WTC11 (cell line): Measurements from ENCODE around the gene RLF. TPM values are rescaled to one million over a fixed set of nuclear protein-coding genes. Genes with fewer than 3 reads are reported as not detected.
A peak's percentile ranks its signal among the peaks of the same experiment; 100 is the strongest.

Experiments
- ATAC-seq: fragments of 200-7000 bp; cut with Tn5 transposase; 2 replicates; pipeline ENCODE4 v1.10.0; 2021; ENCODE audit warnings: mild to moderate bottlenecking, moderate library complexity
- CTCF ChIA-PET: fragments of 300-600 bp; sonication (Branson Sonifier 250); formaldehyde crosslinking; loops from one replicate; lab custom pipeline; 2021; ENCODE audit warnings: antibody characterized with exemption; lab: Charles Lee
- POLR2A ChIA-PET: fragments of 350-600 bp; sonication (Branson Sonifier 250); formaldehyde crosslinking; loops from one replicate; lab custom pipeline; 2021; ENCODE audit warnings: antibody characterized with exemption; lab: Charles Lee
- DNase-seq: peaks from one replicate; pipeline ENCODE4 v3.0.0; 2021; ENCODE audit warnings: low spot score
- H3K27ac Mint-ChIP-seq: 2 replicates; pipeline ENCODE4 v1.8.0; 2021; ENCODE audit warnings: mixed read lengths
- H3K27me3 Mint-ChIP-seq: 2 replicates; pipeline ENCODE4 v1.8.0; 2021; ENCODE audit warnings: low read depth, mild to moderate bottlenecking, moderate library complexity, mixed read lengths
- H3K36me3 Mint-ChIP-seq: 2 replicates; pipeline ENCODE4 v1.8.0; 2021; ENCODE audit warnings: mixed read lengths
- H3K4me1 Mint-ChIP-seq: 2 replicates; pipeline ENCODE4 v1.8.0; 2022; ENCODE audit warnings: mixed read lengths
- H3K4me3 Mint-ChIP-seq: 2 replicates; pipeline ENCODE4 v1.8.0; 2021; ENCODE audit warnings: mild to moderate bottlenecking, moderate library complexity, mixed read lengths
- H3K9me3 Mint-ChIP-seq: 2 replicates; pipeline ENCODE4 v1.8.0; 2021; ENCODE audit warnings: mixed read lengths
- ATF3 ChIP-seq: sonication (generic); formaldehyde crosslinking; conservative IDR thresholded peaks from 2 replicates; pipeline ENCODE4 v1.8.1; 2022; ENCODE audit warnings: mild to moderate bottlenecking, missing genetic modification reagents
- CREM ChIP-seq: sonication (generic); formaldehyde crosslinking; IDR thresholded peaks from 2 replicates; pipeline ENCODE4 v1.8.1; 2022; ENCODE audit warnings: mild to moderate bottlenecking, missing genetic modification reagents, moderate library complexity
- E2F4 ChIP-seq: sonication (generic); formaldehyde crosslinking; IDR thresholded peaks from 2 replicates; pipeline ENCODE4 v1.8.1; 2022; ENCODE audit warnings: low read depth, mild to moderate bottlenecking, moderate library complexity, missing genetic modification reagents, borderline replicate concordance
- EMX1 ChIP-seq: fragments of 250-450 bp; sonication (Bioruptor Pico); IDR thresholded peaks from 2 replicates; pipeline ENCODE4 v1.8.0; 2021; ENCODE audit warnings: mild to moderate bottlenecking
- ETV6 ChIP-seq: sonication (generic); formaldehyde crosslinking; IDR thresholded peaks from 2 replicates; pipeline ENCODE4 v1.8.1; 2022; ENCODE audit warnings: mild to moderate bottlenecking, missing genetic modification reagents
- GABPB1 ChIP-seq: sonication (generic); formaldehyde crosslinking; IDR thresholded peaks from 2 replicates; pipeline ENCODE4 v1.8.1; 2023; ENCODE audit warnings: mild to moderate bottlenecking, missing genetic modification reagents
- HMGXB4 ChIP-seq: sonication (generic); formaldehyde crosslinking; IDR thresholded peaks from 2 replicates; pipeline ENCODE4 v1.8.1; 2023; ENCODE audit warnings: mild to moderate bottlenecking, moderate library complexity, missing genetic modification reagents
- IRF1 ChIP-seq: sonication (generic); formaldehyde crosslinking; IDR thresholded peaks from 2 replicates; pipeline ENCODE4 v1.8.0; 2023; ENCODE audit warnings: missing genetic modification reagents
- JUN ChIP-seq: sonication (generic); formaldehyde crosslinking; IDR thresholded peaks from 2 replicates; pipeline ENCODE4 v1.8.0; 2023; ENCODE audit warnings: mild to moderate bottlenecking, missing genetic modification reagents
- MYBL2 ChIP-seq: sonication (generic); formaldehyde crosslinking; IDR thresholded peaks from 2 replicates; pipeline ENCODE4 v1.8.1; 2023; ENCODE audit warnings: mild to moderate bottlenecking, moderate library complexity, missing genetic modification reagents
- NFATC4 ChIP-seq: fragments of 250-450 bp; sonication (Bioruptor Pico); IDR thresholded peaks from 2 replicates; pipeline ENCODE4 v1.9.0; 2021; ENCODE audit warnings: mild to moderate bottlenecking
- PREB ChIP-seq: sonication (generic); formaldehyde crosslinking; IDR thresholded peaks from 2 replicates; pipeline ENCODE4 v1.8.1; 2022; ENCODE audit warnings: mild to moderate bottlenecking, missing genetic modification reagents, moderate library complexity, borderline replicate concordance
- TEAD4 ChIP-seq: sonication (generic); formaldehyde crosslinking; IDR thresholded peaks from 2 replicates; pipeline ENCODE4 v1.8.0; 2022; ENCODE audit warnings: mild to moderate bottlenecking, missing genetic modification reagents
- TP53 ChIP-seq: sonication (generic); formaldehyde crosslinking; IDR thresholded peaks from 2 replicates; pipeline ENCODE4 v1.8.1; 2023; ENCODE audit warnings: mild to moderate bottlenecking, missing genetic modification reagents
- ZBTB21 ChIP-seq: sonication (generic); formaldehyde crosslinking; IDR thresholded peaks from 2 replicates; pipeline ENCODE4 v1.8.1; 2023; ENCODE audit warnings: mild to moderate bottlenecking, missing genetic modification reagents, borderline replicate concordance
- ZNF138 ChIP-seq: sonication (generic); formaldehyde crosslinking; conservative IDR thresholded peaks from 2 replicates; pipeline ENCODE4 v1.8.1; 2022; ENCODE audit warnings: mild to moderate bottlenecking, moderate library complexity, missing genetic modification reagents
- ZNF232 ChIP-seq: sonication (generic); formaldehyde crosslinking; IDR thresholded peaks from 2 replicates; pipeline ENCODE4 v1.8.0; 2022; ENCODE audit warnings: mild to moderate bottlenecking, missing genetic modification reagents
- ZNF281 ChIP-seq: sonication (generic); formaldehyde crosslinking; IDR thresholded peaks from 2 replicates; pipeline ENCODE4 v1.8.0; 2023; ENCODE audit warnings: mild to moderate bottlenecking, missing genetic modification reagents
- ZNF396 ChIP-seq: fragments of 250-450 bp; sonication (Bioruptor Pico); IDR thresholded peaks from 2 replicates; pipeline ENCODE4 v1.8.0; 2021; ENCODE audit warnings: mild to moderate bottlenecking, moderate library complexity, borderline replicate concordance
- total RNA-seq: library from RNA; stranded (reverse); gene quantifications from 3 replicates; pipeline ENCODE4 v1.2.3, GENCODE V29; 2021
- TF ChIP-seq, protein P1 (sequence below): sonication (generic); formaldehyde crosslinking; IDR thresholded peaks from 2 replicates; pipeline ENCODE4 v1.8.0; 2022; ENCODE audit warnings: mild to moderate bottlenecking, missing genetic modification reagents
- TF ChIP-seq, protein P2 (sequence below): sonication (generic); formaldehyde crosslinking; IDR thresholded peaks from 2 replicates; pipeline ENCODE4 v1.8.1; 2022; ENCODE audit warnings: low read depth, missing genetic modification reagents, borderline replicate concordance
- TF ChIP-seq, protein P3 (sequence below): sonication (generic); formaldehyde crosslinking; IDR thresholded peaks from 2 replicates; pipeline ENCODE4 v1.8.0; 2022; ENCODE audit warnings: mild to moderate bottlenecking, missing genetic modification reagents

The RLF gene
- total RNA-seq, 1 experiment from 2014 or later = 18.5 TPM

DNA sequence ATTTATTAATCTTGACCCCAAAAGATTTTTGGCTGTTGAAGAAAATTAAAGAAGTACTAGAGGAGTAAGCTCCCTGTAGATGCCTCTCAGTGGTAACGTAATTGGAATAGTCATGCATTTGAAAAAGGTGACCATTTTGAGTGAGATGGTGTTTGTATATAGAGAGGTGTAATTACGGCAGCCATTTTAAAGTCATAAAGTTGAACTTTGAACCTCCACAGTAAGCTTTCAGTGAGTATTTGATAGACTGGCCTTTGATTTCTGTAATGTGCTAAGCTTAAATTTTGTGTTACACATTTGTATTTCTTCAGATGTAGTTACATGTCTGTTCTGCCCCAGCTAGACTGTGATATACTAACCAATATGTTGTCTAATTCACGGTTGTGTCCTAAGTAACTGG lies 65.0 kb downstream of the RLF start:
- Mint-ChIP-seq H3K27me3 (no peaks in the 10 kb centered on the region), H3K27ac (peak overlapping the region; percentile 74; the same call in 1 of the 2 replicates), H3K9me3 (no peaks in the 10 kb centered on the region), H3K4me3 (no peak overlapping the region), H3K4me1 (no peaks in the 10 kb centered on the region), H3K36me3 (peaks cover 15% of the 10 kb centered on the region)
- no peak for DNase-seq
- ATAC-seq = no peak
- TF ChIP-seq EMX1 = no peak
- CTCF ChIA-PET = interaction anchor here (1.2 to 2.9 kb wide), 4 partner anchors 82 to 112 kb away, joined by 4 to 16 read pairs (median 6); no protein-coding TSS in a partner anchor
- POLR2A ChIA-PET = interaction anchor here (0.6 kb wide), 1 partner anchor 138 kb away, joined by 3 read pairs; no protein-coding TSS in a partner anchor

DNA sequence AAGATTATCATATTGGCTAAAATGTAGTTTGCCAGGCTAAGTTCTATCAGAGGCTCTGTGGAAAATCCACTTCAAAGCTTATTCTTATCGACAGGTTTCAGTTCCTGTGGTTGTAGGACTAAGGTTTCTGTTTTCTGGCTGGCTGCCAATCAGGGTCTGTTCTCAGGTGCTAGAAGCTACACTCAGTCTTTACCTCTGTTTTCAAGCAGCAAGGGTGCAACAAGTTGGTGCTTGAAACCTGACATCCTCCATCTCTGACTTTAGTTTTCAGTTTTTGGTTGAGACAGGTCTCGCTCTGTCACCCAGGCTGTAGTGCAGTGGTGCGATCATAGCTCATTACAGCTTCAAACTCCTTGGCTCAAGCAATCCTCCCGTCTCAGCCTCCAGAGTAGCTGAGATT lies 71.3 kb downstream of the RLF start:
- Mint-ChIP-seq H3K4me1 (no peaks in the 10 kb centered on the region), H3K27ac (no peak overlapping the region), H3K36me3 (peaks cover 45% of the 10 kb centered on the region), H3K9me3 (no peaks in the 10 kb centered on the region), H3K4me3 (no peak overlapping the region), H3K27me3 (no peaks in the 10 kb centered on the region)
- TF ChIP-seq, protein P1, sequence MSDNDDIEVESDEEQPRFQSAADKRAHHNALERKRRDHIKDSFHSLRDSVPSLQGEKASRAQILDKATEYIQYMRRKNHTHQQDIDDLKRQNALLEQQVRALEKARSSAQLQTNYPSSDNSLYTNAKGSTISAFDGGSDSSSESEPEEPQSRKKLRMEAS (CRISPR knock-in tag) = no peak
- TF ChIP-seq CREM (no peak), ETV6 (CRISPR knock-in tag) (no peak), ATF3 (no peak), TP53 (CRISPR knock-in tag) (no peak), PREB (CRISPR knock-in tag) (no peak), ZNF396 (CRISPR knock-in tag) (no peak), JUN (CRISPR knock-in tag) (no peak), GABPB1 (CRISPR knock-in tag) (no peak)
- ATAC-seq (no peak), DNase-seq (no peak)
- ChIA-PET CTCF (interaction anchor here (1.0 kb wide), 2 partner anchors 89 to 106 kb away, joined by 3 read pairs; no protein-coding TSS in a partner anchor), POLR2A (no interaction called here)

DNA sequence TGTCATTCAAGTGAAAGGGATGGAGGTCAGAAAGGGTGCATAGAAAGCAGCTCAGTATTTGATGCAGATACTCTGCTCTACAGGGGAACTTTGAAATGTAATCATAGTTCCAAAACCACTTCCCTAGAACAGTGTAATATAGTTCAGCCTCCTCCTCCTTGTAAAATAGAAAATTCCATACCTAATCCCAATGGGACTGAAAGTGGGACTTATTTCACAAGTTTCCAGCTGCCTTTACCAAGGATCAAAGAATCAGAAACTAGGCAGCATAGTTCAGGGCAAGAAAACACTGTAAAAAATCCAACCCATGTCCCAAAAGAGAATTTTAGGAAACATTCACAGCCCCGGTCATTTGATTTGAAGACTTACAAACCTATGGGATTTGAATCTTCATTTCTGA lies 78.4 kb downstream of the RLF start:
- no peak for DNase-seq
- Mint-ChIP-seq H3K27me3 (no peaks in the 10 kb centered on the region), H3K36me3 (peaks cover 36% of the 10 kb centered on the region), H3K4me3 (no peak overlapping the region), H3K4me1 (no peaks in the 10 kb centered on the region), H3K9me3 (no peaks in the 10 kb centered on the region), H3K27ac (no peak overlapping the region)
- no peak for ATAC-seq
- ChIA-PET CTCF (interaction anchor here (1.2 to 1.8 kb wide), 2 partner anchors 87 to 99 kb away, joined by 3 to 6 read pairs; no protein-coding TSS in a partner anchor), POLR2A (no interaction called here)
- TF ChIP-seq TEAD4 (no peak), IRF1 (CRISPR knock-in tag) (no peak), NFATC4 (CRISPR knock-in tag) (no peak), HMGXB4 (CRISPR knock-in tag) (no peak), E2F4 (CRISPR knock-in tag) (no peak), ZNF138 (no peak), ZBTB21 (CRISPR knock-in tag) (no peak), ZNF232 (CRISPR knock-in tag) (no peak), MYBL2 (CRISPR knock-in tag) (no peak), ZNF281 (CRISPR knock-in tag) (no peak)
- TF ChIP-seq, protein P2, sequence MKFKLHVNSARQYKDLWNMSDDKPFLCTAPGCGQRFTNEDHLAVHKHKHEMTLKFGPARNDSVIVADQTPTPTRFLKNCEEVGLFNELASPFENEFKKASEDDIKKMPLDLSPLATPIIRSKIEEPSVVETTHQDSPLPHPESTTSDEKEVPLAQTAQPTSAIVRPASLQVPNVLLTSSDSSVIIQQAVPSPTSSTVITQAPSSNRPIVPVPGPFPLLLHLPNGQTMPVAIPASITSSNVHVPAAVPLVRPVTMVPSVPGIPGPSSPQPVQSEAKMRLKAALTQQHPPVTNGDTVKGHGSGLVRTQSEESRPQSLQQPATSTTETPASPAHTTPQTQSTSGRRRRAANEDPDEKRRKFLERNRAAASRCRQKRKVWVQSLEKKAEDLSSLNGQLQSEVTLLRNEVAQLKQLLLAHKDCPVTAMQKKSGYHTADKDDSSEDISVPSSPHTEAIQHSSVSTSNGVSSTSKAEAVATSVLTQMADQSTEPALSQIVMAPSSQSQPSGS = no peak
- TF ChIP-seq, protein P3, sequence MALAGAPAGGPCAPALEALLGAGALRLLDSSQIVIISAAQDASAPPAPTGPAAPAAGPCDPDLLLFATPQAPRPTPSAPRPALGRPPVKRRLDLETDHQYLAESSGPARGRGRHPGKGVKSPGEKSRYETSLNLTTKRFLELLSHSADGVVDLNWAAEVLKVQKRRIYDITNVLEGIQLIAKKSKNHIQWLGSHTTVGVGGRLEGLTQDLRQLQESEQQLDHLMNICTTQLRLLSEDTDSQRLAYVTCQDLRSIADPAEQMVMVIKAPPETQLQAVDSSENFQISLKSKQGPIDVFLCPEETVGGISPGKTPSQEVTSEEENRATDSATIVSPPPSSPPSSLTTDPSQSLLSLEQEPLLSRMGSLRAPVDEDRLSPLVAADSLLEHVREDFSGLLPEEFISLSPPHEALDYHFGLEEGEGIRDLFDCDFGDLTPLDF (CRISPR knock-in tag) = no peak
